Pons (tissue), 1 donor: Measurements from ENCODE around the gene MIA2.
"Not testable (repeated sequence)": the region's sequence is repeated elsewhere in the genome, so short reads cannot be mapped to it uniquely, and the experiment has no call there.

ENCODE experiments used
- DNase-seq: peaks from one replicate; pipeline ENCODE4 v3.0.0-alpha.2; 2016; ENCODE audit warnings: low spot score

Gene MIA2

GRCh38 chr14:39267608-39268005 lies 33.9 kb downstream of the MIA2 start:
- DNase-seq = peak; percentile 54

- DNase-seq = no peak
These were observed 34.7 kb downstream of the MIA2 start for GRCh38 chr14:39268393-39268792.

GRCh38 chr14:39272918-39273317 lies 39.2 kb downstream of the MIA2 start:
- no peak for DNase-seq

- no peak for DNase-seq
These were observed 41.7 kb downstream of the MIA2 start for GRCh38 chr14:39275395-39275794.

- DNase-seq = no peak
These were observed 42.3 kb downstream of the MIA2 start for GRCh38 chr14:39276005-39276404.

GRCh38 chr14:39276579-39277114 lies 42.9 kb downstream of the MIA2 start:
- DNase-seq = no peak

GRCh38 chr14:39279515-39279914 lies 45.8 kb downstream of the MIA2 start:
- DNase-seq = no peak

- DNase-seq = not testable (repeated sequence)
These were observed 47.0 kb downstream of the MIA2 start for GRCh38 chr14:39280678-39281077.

- no peak for DNase-seq
These were observed 55.8 kb downstream of the MIA2 start for GRCh38 chr14:39289523-39289922.

- no peak for DNase-seq
These were observed 58.0 kb downstream of the MIA2 start for GRCh38 chr14:39291701-39292100.

GRCh38 chr14:39293629-39294028 lies 59.9 kb downstream of the MIA2 start:
- no peak for DNase-seq

- not testable (repeated sequence) for DNase-seq
These were observed 66.7 kb downstream of the MIA2 start for GRCh38 chr14:39300389-39300788.

GRCh38 chr14:39302124-39302810 lies 68.6 kb downstream of the MIA2 start:
- DNase-seq = no peak

GRCh38 chr14:39303115-39303514 lies 69.4 kb downstream of the MIA2 start:
- no peak for DNase-seq

GRCh38 chr14:39307815-39308214 lies 74.1 kb downstream of the MIA2 start:
- no peak for DNase-seq

GRCh38 chr14:39310051-39310450 lies 76.3 kb downstream of the MIA2 start:
- DNase-seq = no peak

- no peak for DNase-seq
These were observed 82.2 kb downstream of the MIA2 start for GRCh38 chr14:39315859-39316444.

- no peak for DNase-seq
These were observed 83.3 kb downstream of the MIA2 start for GRCh38 chr14:39316830-39317553.

GRCh38 chr14:39318574-39318973 lies 84.9 kb downstream of the MIA2 start:
- no peak for DNase-seq

GRCh38 chr14:39319381-39319780 lies 85.7 kb downstream of the MIA2 start:
- no peak for DNase-seq

GRCh38 chr14:39320318-39320717 lies 86.6 kb downstream of the MIA2 start:
- DNase-seq = no peak

GRCh38 chr14:39322807-39323206 lies 89.1 kb downstream of the MIA2 start:
- no peak for DNase-seq

- DNase-seq = no peak
These were observed 90.4 kb downstream of the MIA2 start for GRCh38 chr14:39324097-39324496.
